Activated B cell treated with CpG ODN at 0.5 μM for 24 hours (primary cell): ENCODE results near the gene LDB1. TPM values are rescaled to one million over a fixed set of nuclear protein-coding genes. Genes with fewer than 3 reads are reported as not detected.

Experiments used
- ATAC-seq: fragments of 200-7000 bp; cut with Tn5 transposase; one replicate; pipeline ENCODE4 v1.10.0; 2021; ENCODE audit warnings: low read depth, mild to moderate bottlenecking, moderate library complexity
- CTCF ChIA-PET: fragments of 350-600 bp; sonication (Branson Sonifier 250); formaldehyde crosslinking; loops from one replicate; lab custom pipeline; 2021; ENCODE audit warnings: antibody characterized with exemption; lab: Charles Lee
- POLR2A ChIA-PET: fragments of 350-600 bp; sonication (Branson Sonifier 250); formaldehyde crosslinking; loops from one replicate; lab custom pipeline; 2021; ENCODE audit warnings: antibody characterized with exemption; lab: Charles Lee
- DNase-seq: peaks from one replicate; pipeline ENCODE4 v3.0.0; 2022
- H3K27ac Mint-ChIP-seq: one replicate; pipeline ENCODE4 v1.8.0; 2020; ENCODE audit warnings: mixed read lengths
- H3K27me3 Mint-ChIP-seq: one replicate; pipeline ENCODE4 v1.8.0; 2021; ENCODE audit warnings: mixed read lengths
- H3K36me3 Mint-ChIP-seq: one replicate; pipeline ENCODE4 v1.8.0; 2021; ENCODE audit warnings: low read depth, mixed read lengths
- H3K4me1 Mint-ChIP-seq: one replicate; pipeline ENCODE4 v1.8.0; 2021; ENCODE audit warnings: mixed read lengths
- H3K4me3 Mint-ChIP-seq: one replicate; pipeline ENCODE4 v1.8.0; 2020; ENCODE audit warnings: mild to moderate bottlenecking, mixed read lengths
- H3K9me3 Mint-ChIP-seq: one replicate; pipeline ENCODE4 v1.8.0; 2020; ENCODE audit warnings: mixed read lengths
- CTCF ChIP-seq: fragments of 200-600 bp; IDR thresholded peaks from one replicate; pipeline ENCODE4 v1.8.0; 2022; ENCODE audit warnings: antibody characterized with exemption, mild to moderate bottlenecking
- intact Hi-C: fragments of 100-400 bp; cut with micrococcal nuclease; formaldehyde crosslinking; loops from one replicate; pipeline ENCODE4 v1.15.1; 2024
- total RNA-seq: library from RNA; stranded (reverse); gene quantifications from 2 replicates; pipeline ENCODE4 v1.2.3, GENCODE V29; 2022

The LDB1 gene
- total RNA-seq, 1 donor from 2014 or later = 61.9 TPM

GRCh38 chr10:102111276-102111675, 8.9 kb downstream of the LDB1 start:
- H3K36me3 Mint-ChIP-seq = peaks cover 45% of the 10 kb centered on the region
- ATAC-seq (no peak), DNase-seq (no peak)
- no peak for TF ChIP-seq CTCF
- no peaks in the 10 kb centered on the region for H3K9me3 Mint-ChIP-seq
- H3K4me3 Mint-ChIP-seq = no peak overlapping the region
- POLR2A ChIA-PET = interaction anchor here (1.6 kb wide), 1 partner anchor 8 kb away, joined by 3 read pairs; no protein-coding TSS in a partner anchor
- H3K27ac Mint-ChIP-seq = no peak overlapping the region
- intact Hi-C loops = no loop called here
- H3K27me3 Mint-ChIP-seq = no peaks in the 10 kb centered on the region
- CTCF ChIA-PET = no interaction called here
- H3K4me1 Mint-ChIP-seq = peaks cover 29% of the 10 kb centered on the region

GRCh38 chr10:102109166-102110116, 10.7 kb downstream of the LDB1 start:
- CTCF ChIA-PET = no interaction called here
- TF ChIP-seq CTCF = no peak
- H3K27me3 Mint-ChIP-seq = no peaks in the 10 kb centered on the region
- ATAC-seq = no peak
- no peak for DNase-seq
- H3K9me3 Mint-ChIP-seq = no peaks in the 10 kb centered on the region
- POLR2A ChIA-PET = no interaction called here
- H3K36me3 Mint-ChIP-seq = peaks cover 48% of the 10 kb centered on the region
- peaks cover 16% of the 10 kb centered on the region for H3K4me1 Mint-ChIP-seq
- H3K27ac Mint-ChIP-seq = no peak overlapping the region
- intact Hi-C loops = no loop called here
- H3K4me3 Mint-ChIP-seq = no peak overlapping the region

- H3K9me3 Mint-ChIP-seq = no peaks in the 10 kb centered on the region
- no peak overlapping the region for H3K27ac Mint-ChIP-seq
- no peak for TF ChIP-seq CTCF
- H3K36me3 Mint-ChIP-seq = peaks cover 48% of the 10 kb centered on the region
- no peak for DNase-seq
- H3K27me3 Mint-ChIP-seq = no peaks in the 10 kb centered on the region
- POLR2A ChIA-PET = no interaction called here
- intact Hi-C loops = no loop called here
- no peak for ATAC-seq
- CTCF ChIA-PET = no interaction called here
- H3K4me1 Mint-ChIP-seq = peaks cover 3% of the 10 kb centered on the region
- no peak overlapping the region for H3K4me3 Mint-ChIP-seq
Measured at GRCh38 chr10:102106998-102107397, 13.2 kb downstream of the LDB1 start.

GRCh38 chr10:102102421-102102820, 17.7 kb downstream of the LDB1 start:
- DNase-seq = no peak
- H3K27ac Mint-ChIP-seq = no peak overlapping the region

More at GRCh38 chr10:102102421-102102820, 17.7 kb downstream of the LDB1 start:
- no peak for TF ChIP-seq CTCF
- ChIA-PET POLR2A (no interaction called here), CTCF (interaction anchor here (2.0 kb wide), 1 partner anchor 262 kb away, joined by 6 read pairs; no protein-coding TSS in a partner anchor)
- Mint-ChIP-seq H3K9me3 (no peaks in the 10 kb centered on the region), H3K4me1 (peaks cover 3% of the 10 kb centered on the region), H3K27me3 (no peaks in the 10 kb centered on the region), H3K4me3 (no peak overlapping the region), H3K36me3 (peaks cover 9% of the 10 kb centered on the region)
- intact Hi-C loops = no loop called here
- no peak for ATAC-seq
